ENCODE results near the gene PAPLN.

PAPLN gene

DNA sequence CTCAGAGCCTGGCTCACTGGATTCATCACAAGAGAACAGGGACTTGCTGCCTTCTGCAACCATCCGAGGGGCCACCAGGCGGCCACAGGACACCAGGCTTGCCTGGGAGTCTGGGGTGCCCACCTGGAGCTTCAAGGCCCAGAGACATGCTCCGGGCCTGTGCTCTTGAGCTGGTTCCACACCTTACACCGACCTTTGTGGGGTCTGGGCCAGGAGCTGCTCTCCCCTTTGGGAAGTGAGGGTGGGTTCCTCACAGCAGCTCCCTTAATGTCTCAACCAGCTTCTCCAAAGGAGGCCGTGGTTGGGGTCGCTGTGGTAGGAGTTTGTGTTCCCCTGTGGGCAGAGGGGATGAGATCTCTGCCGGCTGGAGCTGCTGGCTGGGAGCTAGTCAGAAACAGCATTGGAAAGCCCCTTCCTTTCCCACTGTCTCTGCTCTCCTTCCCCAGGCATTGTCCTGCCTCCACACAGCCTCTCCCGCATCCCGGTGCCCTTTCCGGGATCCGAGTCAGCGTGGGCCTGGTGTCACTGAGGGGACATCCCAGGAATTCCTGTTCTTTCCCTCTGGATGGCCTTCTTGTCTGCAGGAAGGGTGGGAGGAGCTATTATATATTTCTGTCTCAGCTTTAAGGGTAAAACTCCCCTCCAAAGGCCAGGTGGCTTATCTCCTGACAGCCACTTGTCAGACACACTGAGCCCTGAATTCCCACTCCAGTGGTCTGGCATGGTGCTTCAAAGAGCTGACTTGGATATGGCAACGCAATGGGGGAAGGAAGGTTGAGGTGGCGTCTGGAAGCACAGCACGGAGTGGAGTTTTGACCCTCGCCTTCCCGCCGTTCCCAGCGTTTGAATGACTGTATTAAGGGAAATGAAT lies 5.1 kb upstream of the PAPLN start:
- Histone ChIP-seq H3K9ac (ENCODE audit: low read length) (no peak overlapping the region), H3K4me1 (ENCODE audit: control insufficient read depth, insufficient read depth, low read length) (peaks cover 26% of the 10 kb centered on the region), H3K36me3 (ENCODE audit: control insufficient read depth, insufficient read depth, low read length, severe bottlenecking) (no peaks in the 10 kb centered on the region), H3K9me3 (ENCODE audit: control insufficient read depth, low read length) (no peaks in the 10 kb centered on the region), H3K4me3 (ENCODE audit: low read length) (no peak overlapping the region), H3K27me3 (replicated peaks; ENCODE audit: control insufficient read depth, insufficient read depth, low read length) (peaks cover 24% of the 10 kb centered on the region)
- no peak for DNase-seq (ENCODE audit: low read depth)

DNA sequence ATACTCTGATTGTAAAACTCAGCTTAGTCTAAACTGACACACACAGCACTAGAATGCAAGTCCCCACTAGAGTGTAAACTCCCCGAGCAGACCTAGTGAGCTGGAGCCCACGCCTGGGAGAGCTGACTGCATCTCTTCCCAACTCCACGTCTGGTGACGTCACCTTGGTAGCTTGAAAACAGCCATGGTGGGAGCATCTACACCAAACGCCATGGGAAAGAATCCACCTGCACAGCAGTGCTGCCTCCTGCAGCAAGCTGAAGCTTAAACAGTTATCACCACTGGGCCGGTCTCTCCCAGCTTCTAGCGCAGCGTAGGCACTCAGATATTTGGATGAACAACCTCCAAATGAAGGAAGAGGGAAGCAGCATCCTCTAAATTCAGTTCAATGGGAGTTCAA lies 4.3 kb upstream of the PAPLN start:
- peaks cover 24% of the 10 kb centered on the region for H3K27me3 ChIP-seq (replicated peaks; ENCODE audit: control insufficient read depth, insufficient read depth, low read length)
- DNase-seq (ENCODE audit: low read depth) = no peak
- H3K36me3 ChIP-seq (ENCODE audit: control insufficient read depth, insufficient read depth, low read length, severe bottlenecking) = no peaks in the 10 kb centered on the region
- no peak overlapping the region for H3K9ac ChIP-seq (ENCODE audit: low read length)
- no peak overlapping the region for H3K4me3 ChIP-seq (ENCODE audit: low read length)
- H3K9me3 ChIP-seq (ENCODE audit: control insufficient read depth, low read length) = no peaks in the 10 kb centered on the region
- peaks cover 20% of the 10 kb centered on the region for H3K4me1 ChIP-seq (ENCODE audit: control insufficient read depth, insufficient read depth, low read length)

DNA sequence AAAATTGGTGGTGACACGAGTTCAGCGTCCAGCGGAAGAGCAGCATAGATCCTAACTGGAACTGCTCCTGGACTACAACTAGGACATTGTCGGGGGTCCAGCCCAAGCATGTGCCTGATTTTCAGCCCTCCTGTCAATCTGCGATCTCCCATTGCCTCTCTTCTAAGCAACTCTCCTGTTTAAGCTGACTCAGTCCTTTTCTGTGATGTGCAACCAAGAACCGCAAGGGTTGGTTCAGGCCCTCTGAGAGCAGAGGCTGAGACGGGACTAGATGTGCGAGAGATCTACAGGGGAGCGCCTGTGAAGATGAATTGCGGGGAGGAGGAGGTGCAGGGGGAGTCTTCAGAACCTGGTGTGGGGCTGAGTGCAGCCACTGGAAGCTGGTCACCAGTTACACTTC lies 3.7 kb upstream of the PAPLN start:
- Histone ChIP-seq H3K4me1 (ENCODE audit: control insufficient read depth, insufficient read depth, low read length) (peaks cover 20% of the 10 kb centered on the region), H3K27me3 (replicated peaks; ENCODE audit: control insufficient read depth, insufficient read depth, low read length) (peaks cover 24% of the 10 kb centered on the region), H3K9ac (ENCODE audit: low read length) (no peak overlapping the region), H3K4me3 (ENCODE audit: low read length) (no peak overlapping the region), H3K9me3 (ENCODE audit: control insufficient read depth, low read length) (no peaks in the 10 kb centered on the region), H3K36me3 (ENCODE audit: control insufficient read depth, insufficient read depth, low read length, severe bottlenecking) (no peaks in the 10 kb centered on the region)
- DNase-seq (ENCODE audit: low read depth) = no peak

GRCh38 chr14:73234029-73234428 lies 3.3 kb upstream of the PAPLN start:
- H3K9me3 ChIP-seq (ENCODE audit: control insufficient read depth, low read length) = no peaks in the 10 kb centered on the region
- peaks cover 24% of the 10 kb centered on the region for H3K27me3 ChIP-seq (replicated peaks; ENCODE audit: control insufficient read depth, insufficient read depth, low read length)
- no peak overlapping the region for H3K9ac ChIP-seq (ENCODE audit: low read length)
- H3K36me3 ChIP-seq (ENCODE audit: control insufficient read depth, insufficient read depth, low read length, severe bottlenecking) = no peaks in the 10 kb centered on the region
- DNase-seq (ENCODE audit: low read depth) = no peak
- no peak overlapping the region for H3K4me3 ChIP-seq (ENCODE audit: low read length)
- peaks cover 20% of the 10 kb centered on the region for H3K4me1 ChIP-seq (ENCODE audit: control insufficient read depth, insufficient read depth, low read length)

- Histone ChIP-seq H3K9me3 (ENCODE audit: control insufficient read depth, low read length) (no peaks in the 10 kb centered on the region), H3K4me1 (ENCODE audit: control insufficient read depth, insufficient read depth, low read length) (peaks cover 24% of the 10 kb centered on the region), H3K36me3 (ENCODE audit: control insufficient read depth, insufficient read depth, low read length, severe bottlenecking) (no peaks in the 10 kb centered on the region), H3K9ac (ENCODE audit: low read length) (no peak overlapping the region), H3K4me3 (ENCODE audit: low read length) (no peak overlapping the region), H3K27me3 (replicated peaks; ENCODE audit: control insufficient read depth, insufficient read depth, low read length) (peaks cover 24% of the 10 kb centered on the region)
- no peak for DNase-seq (ENCODE audit: low read depth)
Observed at GRCh38 chr14:73234586-73235394, 2.5 kb upstream of the PAPLN start.

DNA sequence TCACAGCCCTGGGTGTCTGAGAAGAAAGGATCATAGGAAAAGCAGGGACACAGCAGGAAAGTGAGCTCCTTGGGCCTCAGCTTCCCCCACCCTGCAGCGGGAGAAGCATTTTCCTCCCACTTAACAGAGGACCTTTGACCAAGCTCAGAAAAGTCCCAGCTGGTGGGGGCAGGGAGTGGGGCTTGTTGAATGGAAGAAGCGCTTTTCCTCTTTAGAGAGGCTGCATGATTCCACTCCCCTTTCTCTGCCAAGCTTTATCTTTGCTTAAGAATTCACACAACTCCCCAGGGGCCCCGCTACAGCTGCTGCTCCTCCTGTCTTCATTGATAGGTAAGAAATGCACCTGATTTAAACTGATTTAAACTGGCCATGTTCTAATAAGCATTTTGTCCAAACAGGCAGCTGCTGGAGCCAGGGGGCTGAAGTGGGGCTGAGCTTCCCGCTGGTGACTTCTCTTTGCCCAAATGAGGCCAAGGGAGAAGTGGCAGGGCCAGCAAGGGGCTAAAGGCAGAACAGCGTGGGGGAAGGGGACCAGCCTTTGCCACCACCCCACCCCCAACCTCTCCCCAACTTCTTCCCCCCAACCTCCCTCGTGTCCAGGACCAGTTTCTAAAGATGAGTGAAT lies 1.7 kb upstream of the PAPLN start:
- Histone ChIP-seq H3K27me3 (replicated peaks; ENCODE audit: control insufficient read depth, insufficient read depth, low read length) (peaks cover 24% of the 10 kb centered on the region), H3K9me3 (ENCODE audit: control insufficient read depth, low read length) (no peaks in the 10 kb centered on the region), H3K36me3 (ENCODE audit: control insufficient read depth, insufficient read depth, low read length, severe bottlenecking) (no peaks in the 10 kb centered on the region), H3K4me1 (ENCODE audit: control insufficient read depth, insufficient read depth, low read length) (peaks cover 24% of the 10 kb centered on the region), H3K4me3 (ENCODE audit: low read length) (no peak overlapping the region), H3K9ac (ENCODE audit: low read length) (no peak overlapping the region)
- DNase-seq (ENCODE audit: low read depth) = no peak

DNA sequence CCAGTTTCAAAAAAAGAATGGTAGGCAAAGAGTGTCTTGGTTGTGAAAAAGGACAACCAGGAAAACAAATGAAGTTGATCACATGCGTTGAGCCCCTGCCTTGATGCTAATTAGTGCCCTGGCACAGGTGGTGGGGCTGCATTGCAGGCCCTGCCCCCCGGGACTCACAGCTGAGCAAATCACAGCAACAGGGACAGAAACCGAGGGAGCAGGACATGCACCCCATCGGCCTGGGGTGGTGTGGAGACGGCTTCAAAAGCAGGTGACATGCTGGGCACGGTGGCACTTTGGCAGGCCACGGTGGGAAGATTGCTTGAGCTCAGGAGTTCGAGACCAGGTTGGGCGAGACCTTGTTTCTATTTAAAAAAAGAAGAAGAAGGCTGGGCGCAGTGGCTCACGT lies 1.1 kb upstream of the PAPLN start:
- Histone ChIP-seq H3K27me3 (replicated peaks; ENCODE audit: control insufficient read depth, insufficient read depth, low read length) (peaks cover 24% of the 10 kb centered on the region), H3K9ac (ENCODE audit: low read length) (no peak overlapping the region), H3K36me3 (ENCODE audit: control insufficient read depth, insufficient read depth, low read length, severe bottlenecking) (no peaks in the 10 kb centered on the region), H3K9me3 (ENCODE audit: control insufficient read depth, low read length) (no peaks in the 10 kb centered on the region), H3K4me3 (ENCODE audit: low read length) (no peak overlapping the region), H3K4me1 (ENCODE audit: control insufficient read depth, insufficient read depth, low read length) (peaks cover 24% of the 10 kb centered on the region)
- DNase-seq (ENCODE audit: low read depth) = no peak

DNA sequence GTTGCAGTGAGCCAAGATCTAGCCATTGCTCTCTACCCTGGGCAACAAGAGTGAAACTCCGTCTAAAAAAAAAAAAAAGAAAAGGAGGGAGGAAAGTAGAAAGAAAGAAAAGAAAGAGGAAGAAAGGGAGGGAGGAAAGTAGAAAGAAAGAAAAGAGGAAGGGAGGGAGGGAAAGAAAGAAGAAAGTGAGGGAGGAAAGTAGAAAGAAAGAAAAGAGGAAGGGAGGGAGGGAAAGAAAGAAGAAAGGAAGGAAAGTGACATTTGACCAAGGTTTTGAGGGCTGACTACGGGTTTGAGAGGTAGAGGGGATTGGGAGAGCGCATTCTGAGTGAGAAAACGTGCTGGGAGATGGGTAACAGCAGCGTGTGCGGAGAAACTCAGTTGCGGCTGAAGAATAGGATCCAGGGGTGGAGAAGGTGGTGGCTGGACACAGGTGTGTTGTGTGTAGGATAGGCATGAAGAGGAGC lies 521 bp upstream of the PAPLN start:
- H3K36me3 ChIP-seq (ENCODE audit: control insufficient read depth, insufficient read depth, low read length, severe bottlenecking) = no peaks in the 10 kb centered on the region
- DNase-seq (ENCODE audit: low read depth) = no peak
- H3K27me3 ChIP-seq (replicated peaks; ENCODE audit: control insufficient read depth, insufficient read depth, low read length) = peaks cover 24% of the 10 kb centered on the region
- no peaks in the 10 kb centered on the region for H3K9me3 ChIP-seq (ENCODE audit: control insufficient read depth, low read length)
- H3K9ac ChIP-seq (ENCODE audit: low read length) = no peak overlapping the region
- peak overlapping the region; percentile 62 for H3K4me3 ChIP-seq (ENCODE audit: low read length)
- peaks cover 24% of the 10 kb centered on the region for H3K4me1 ChIP-seq (ENCODE audit: control insufficient read depth, insufficient read depth, low read length)

DNA sequence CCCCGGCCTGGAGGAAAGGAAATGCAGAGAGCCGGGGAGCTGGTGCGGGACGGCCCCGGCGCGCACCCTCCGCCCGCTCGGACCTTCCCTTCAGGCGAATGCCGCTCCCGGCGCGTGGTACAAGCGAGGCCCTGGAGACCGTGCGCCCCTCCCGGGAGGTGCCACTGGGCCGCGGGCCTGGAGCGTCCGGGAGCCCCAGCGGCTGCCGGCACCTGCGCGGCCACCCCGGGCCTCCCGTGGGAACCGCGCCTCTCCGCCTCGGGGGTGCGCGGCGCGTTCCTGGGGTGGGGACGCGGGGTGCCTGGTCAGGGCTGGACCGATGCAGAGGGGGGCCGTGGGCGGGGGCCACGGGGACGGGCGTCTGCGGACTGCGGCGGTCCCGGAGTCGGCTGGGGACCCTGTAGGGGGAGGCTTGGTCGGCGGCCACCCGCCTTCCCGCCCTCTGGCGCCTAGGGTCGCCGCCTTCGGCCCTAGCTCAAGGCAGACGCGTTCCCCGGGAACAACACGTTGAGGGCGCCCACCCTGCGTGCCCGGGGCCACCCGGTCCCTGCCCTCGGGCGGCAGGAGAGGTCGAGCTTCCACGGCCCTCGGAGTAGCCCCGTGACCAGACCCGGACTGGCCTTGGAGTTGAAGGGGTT lies 599 bp downstream of the PAPLN start:
- DNase-seq (ENCODE audit: low read depth) = peak; percentile 31
- peak overlapping the region; percentile 62 for H3K4me3 ChIP-seq (ENCODE audit: low read length)
- peaks cover 33% of the 10 kb centered on the region for H3K4me1 ChIP-seq (ENCODE audit: control insufficient read depth, insufficient read depth, low read length)
- H3K9me3 ChIP-seq (ENCODE audit: control insufficient read depth, low read length) = no peaks in the 10 kb centered on the region
- peaks cover 24% of the 10 kb centered on the region for H3K27me3 ChIP-seq (replicated peaks; ENCODE audit: control insufficient read depth, insufficient read depth, low read length)
- H3K36me3 ChIP-seq (ENCODE audit: control insufficient read depth, insufficient read depth, low read length, severe bottlenecking) = no peaks in the 10 kb centered on the region
- H3K9ac ChIP-seq (ENCODE audit: low read length) = peak overlapping the region; percentile 59

DNA sequence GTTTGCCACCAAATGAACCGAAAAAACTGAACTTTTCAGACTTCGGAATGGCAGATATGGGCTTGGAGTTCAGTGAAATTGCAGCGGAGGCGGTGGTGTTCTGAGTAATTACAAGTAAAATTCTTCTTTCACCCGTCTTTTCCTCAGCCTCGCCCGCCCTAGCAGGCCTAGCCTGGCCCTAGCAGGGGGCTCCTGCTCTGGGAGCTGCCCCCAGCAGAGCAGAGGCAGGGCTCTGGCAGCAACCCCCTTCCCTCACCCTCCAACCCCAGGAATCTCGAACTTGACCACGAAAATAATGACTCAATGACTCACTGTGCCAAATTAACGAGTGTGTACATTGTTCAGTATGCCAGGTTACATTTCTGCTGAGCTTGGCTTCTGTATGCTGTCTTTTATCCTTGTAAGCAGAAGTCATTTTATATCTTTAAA lies 1.1 kb downstream of the PAPLN start:
- no peaks in the 10 kb centered on the region for H3K36me3 ChIP-seq (ENCODE audit: control insufficient read depth, insufficient read depth, low read length, severe bottlenecking)
- H3K4me3 ChIP-seq (ENCODE audit: low read length) = peak overlapping the region; percentile 59
- H3K9ac ChIP-seq (ENCODE audit: low read length) = peak overlapping the region; percentile 59
- peaks cover 33% of the 10 kb centered on the region for H3K4me1 ChIP-seq (ENCODE audit: control insufficient read depth, insufficient read depth, low read length)
- DNase-seq (ENCODE audit: low read depth) = peak; percentile 76
- peaks cover 24% of the 10 kb centered on the region for H3K27me3 ChIP-seq (replicated peaks; ENCODE audit: control insufficient read depth, insufficient read depth, low read length)
- no peaks in the 10 kb centered on the region for H3K9me3 ChIP-seq (ENCODE audit: control insufficient read depth, low read length)

All from adipocyte (in vitro differentiated cells).